T-cell (primary cell): Measurements from ENCODE around the gene YWHAB. TPM values are rescaled to one million over a fixed set of nuclear protein-coding genes. Genes with fewer than 3 reads are reported as not detected.
A peak's percentile ranks its signal among the peaks of the same experiment; 100 is the strongest.

Experiments
- ATAC-seq, 4 experiments: fragments of 200-7000 bp in 3 of 4; fragments of 150-1000 bp in 1 of 4; cut with Tn5 transposase; replicated peaks in 1 of 4; 1 replicate in 3 of 4; 2 replicates in 1 of 4; pipeline ENCODE4 v1.10.0; 2021; ENCODE audit warnings: moderate library complexity in 3 of 4, mild to moderate bottlenecking in 2 of 4, moderate number of reproducible peaks in 1 of 4
- CTCF ChIA-PET, 2 donors: fragments of 300-600 bp; sonication (Branson Sonifier 250); formaldehyde crosslinking; loops; one replicate each; lab custom pipeline; 2022; ENCODE audit warnings: antibody characterized with exemption in 2 of 2; lab: Charles Lee
- POLR2A ChIA-PET, 2 donors: fragments of 300-600 bp; sonication (Branson Sonifier 250); formaldehyde crosslinking; loops; one replicate each; lab custom pipeline; 2022; ENCODE audit warnings: antibody characterized with exemption in 2 of 2; lab: Charles Lee
- DNase-seq, 35 experiments: peaks; one replicate each; pipeline versions ENCODE4 v3.0.0 to v3.0.0-alpha.2; 2013 to 2023
- H3K27ac ChIP-seq: one replicate; pipeline ENCODE4 v1.5.1; 2013; ENCODE audit warnings: low read length
- H3K27me3 ChIP-seq, 2 experiments: replicated peaks in 1 of 2; 1 replicate in 1 of 2; 2 replicates in 1 of 2; pipeline versions ENCODE4 v1.6.1 to v1.7.0; 2013; ENCODE audit warnings: low read length in 1 of 2, mixed read lengths in 1 of 2; ENCODE audit not compliant: control insufficient read depth in 2 of 2, insufficient read depth in 2 of 2; ENCODE audit errors: extremely low read depth in 1 of 2
- H3K36me3 ChIP-seq, 2 donors: 1 replicate in 1 of 2; 2 replicates in 1 of 2; pipeline versions ENCODE4 v1.6.1 to v1.7.0; 2013; ENCODE audit warnings: low read length in 1 of 2; ENCODE audit not compliant: control insufficient read depth in 2 of 2, insufficient read depth in 1 of 2; ENCODE audit errors: extremely low read depth in 1 of 2
- H3K4me1 ChIP-seq, 2 experiments: 1 replicate in 1 of 2; 2 replicates in 1 of 2; pipeline versions ENCODE4 v1.6.1 to v1.7.0; 2013; ENCODE audit warnings: low read length in 2 of 2, mixed read lengths in 1 of 2; ENCODE audit not compliant: insufficient read depth in 2 of 2, control insufficient read depth in 1 of 2; ENCODE audit errors: extremely low read depth in 1 of 2
- H3K4me3 ChIP-seq, 2 donors: 1 replicate in 1 of 2; 2 replicates in 1 of 2; pipeline versions ENCODE4 v1.5.1 to v1.7.0; 2013; ENCODE audit warnings: mild to moderate bottlenecking in 2 of 2, low read length in 1 of 2, moderate library complexity in 1 of 2; ENCODE audit not compliant: control insufficient read depth in 1 of 2; ENCODE audit errors: extremely low read depth in 1 of 2
- H3K9me3 ChIP-seq: 2 replicates; pipeline ENCODE4 v1.7.0; 2013
- H3K27ac Mint-ChIP-seq, 2 donors: one replicate each; pipeline ENCODE4 v1.8.0; 2020 to 2021; ENCODE audit warnings: mild to moderate bottlenecking in 2 of 2, mixed read lengths in 2 of 2
- H3K27me3 Mint-ChIP-seq, 2 donors: one replicate each; pipeline ENCODE4 v1.8.0; 2021 to 2022; ENCODE audit warnings: mixed read lengths in 2 of 2
- H3K36me3 Mint-ChIP-seq: one replicate; pipeline ENCODE4 v1.8.0; 2021; ENCODE audit warnings: mixed read lengths
- H3K4me1 Mint-ChIP-seq, 3 donors: one replicate each; pipeline ENCODE4 v1.8.0; 2020 to 2022; ENCODE audit warnings: mixed read lengths in 3 of 3, mild to moderate bottlenecking in 1 of 3
- H3K4me3 Mint-ChIP-seq, 3 donors: one replicate each; pipeline ENCODE4 v1.8.0; 2020 to 2022; ENCODE audit warnings: mild to moderate bottlenecking in 3 of 3, mixed read lengths in 3 of 3, moderate library complexity in 3 of 3
- H3K9me3 Mint-ChIP-seq, 3 donors: one replicate each; pipeline ENCODE4 v1.8.0; 2020 to 2022; ENCODE audit warnings: mixed read lengths in 3 of 3
- WGBS: methylation state at CpG from one replicate; pipeline ENCODE4 v1.1.5; 2013; ENCODE audit warnings: missing lambda C conversion rate; ENCODE audit not compliant: insufficient coverage; 5-methylcytosine and 5-hydroxymethylcytosine counted together
- total RNA-seq, 35 experiments: library from RNA in 6 of 35; stranded (reverse) in 6 of 35; fragments of 120-200 nt in 1 of 35; gene quantifications; one replicate each; pipeline versions ENCODE4 v1.2.1 to v1.2.4 and lab custom pipeline; 2013 to 2026

The YWHAB gene
- total RNA-seq, 5 donors from 2014 or later (not counting 1 experiment from before 2014, with no cell fraction given) = 198 to 233 (median 205) TPM

DNA sequence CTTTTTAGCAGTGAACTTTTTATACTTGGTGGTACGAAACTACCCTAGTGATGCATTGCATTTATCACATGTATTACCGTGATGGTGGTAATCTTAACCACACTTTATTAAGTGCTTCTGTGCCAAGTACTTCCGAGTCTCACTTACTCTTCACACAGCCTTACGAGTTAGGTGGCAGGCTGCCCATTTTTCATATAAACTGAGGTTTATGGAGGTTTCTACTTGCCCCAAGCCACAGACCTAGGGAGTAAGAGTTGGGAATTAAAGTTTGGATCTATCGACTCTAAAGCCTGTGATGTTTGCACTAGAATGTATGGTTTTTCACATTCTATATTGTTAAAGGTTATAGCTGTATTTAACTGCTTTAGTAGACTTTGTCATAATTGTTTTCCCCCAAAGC lies 18.9 kb downstream of the YWHAB start:
- H3K9me3 ChIP-seq = no peaks in the 10 kb centered on the region
- Mint-ChIP-seq H3K4me1 (peaks cover 29 to 39% (median 38%) of the 10 kb centered on the region in 3 donors), H3K27ac (no peak overlapping the region), H3K27me3 (no peaks in the 10 kb centered on the region), H3K4me3 (no peak overlapping the region), H3K9me3 (no peaks in the 10 kb centered on the region), H3K36me3 (peaks cover 48% of the 10 kb centered on the region)
- H3K27ac ChIP-seq = no peak overlapping the region
- no CpG with 5 or more reads among the region's 5 CpGs for WGBS
- ChIA-PET CTCF (no interaction called here), POLR2A (no interaction called here)
- no peak for ATAC-seq
- H3K36me3 ChIP-seq = peaks cover 7 to 80% of the 10 kb centered on the region in 2 donors
- H3K27me3 ChIP-seq = no peaks in the 10 kb centered on the region
- peaks cover 5 to 13% of the 10 kb centered on the region in 2 experiments for H3K4me1 ChIP-seq
- no peak for DNase-seq
- H3K4me3 ChIP-seq = no peak overlapping the region

DNA sequence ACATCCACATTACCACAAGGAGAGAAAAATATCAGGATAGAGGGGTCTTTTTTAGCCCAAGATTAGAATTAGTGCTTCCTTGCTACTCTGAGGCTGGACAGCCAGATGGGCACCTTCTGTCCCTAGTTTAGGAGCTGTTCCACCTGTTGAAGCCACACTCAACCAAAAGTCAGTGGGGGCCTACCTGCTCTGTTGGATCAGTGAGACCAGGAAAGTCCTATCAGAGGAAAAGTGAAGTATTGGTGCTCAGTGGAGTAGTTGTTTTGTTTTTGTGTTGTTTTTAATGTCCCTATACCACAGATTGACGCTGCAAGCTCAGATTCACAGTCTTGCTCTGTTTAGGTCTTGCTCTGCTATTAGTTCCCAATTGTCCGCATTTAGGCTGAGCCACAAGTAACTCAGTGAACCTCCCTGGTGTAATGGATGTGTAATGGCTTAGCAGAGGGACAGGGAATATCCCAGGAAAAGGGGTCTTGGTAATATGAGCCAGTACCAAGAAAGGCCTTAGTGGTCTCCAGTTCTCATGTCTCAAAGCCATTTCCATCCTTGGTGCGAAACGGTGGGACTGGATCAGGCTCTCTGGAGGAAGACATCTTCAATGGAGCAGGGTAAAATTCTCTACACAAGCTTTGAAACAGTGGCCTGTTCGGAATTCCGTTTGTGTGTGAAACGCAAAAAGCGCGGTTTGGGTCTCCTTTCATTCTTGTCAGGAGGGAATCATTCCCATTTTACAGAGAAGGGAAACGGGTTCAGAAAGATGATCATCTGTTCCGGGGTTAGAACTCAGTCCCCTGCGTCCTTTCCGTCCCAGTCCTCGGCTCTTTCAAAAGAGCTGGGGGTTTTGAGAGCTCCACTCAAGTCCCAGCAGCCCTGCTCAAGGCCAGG lies 23.7 kb downstream of the YWHAB start:
- ChIA-PET CTCF (interaction anchor here (0.6 to 1.7 kb wide), 9 partner anchors 16 to 972 kb away, joined by 3 to 10 read pairs (median 4); partner anchors contain the start of genes TOMM34 (in 1 of the 2) and YWHAB (in 1 of the 2)), POLR2A (interaction anchor here (0.6 to 1.0 kb wide), 6 partner anchors 11 to 226 kb away, joined by 3 to 13 read pairs (median 4); no protein-coding TSS in a partner anchor)
- no peak for ATAC-seq
- no peak for DNase-seq
- Histone ChIP-seq H3K36me3 (peaks cover 0 to 39% of the 10 kb centered on the region in 2 donors), H3K9me3 (no peaks in the 10 kb centered on the region), H3K4me3 (peak overlapping the region; percentile 69 to 81), H3K27ac (no peak overlapping the region), H3K27me3 (no peaks in the 10 kb centered on the region), H3K4me1 (peaks cover 5 to 26% of the 10 kb centered on the region in 2 experiments)
- no peaks in the 10 kb centered on the region for H3K9me3 Mint-ChIP-seq
- H3K36me3 Mint-ChIP-seq = peaks cover 33% of the 10 kb centered on the region
- no peaks in the 10 kb centered on the region for H3K27me3 Mint-ChIP-seq
- peak overlapping the region; percentile 46 to 68 for H3K27ac Mint-ChIP-seq
- H3K4me3 Mint-ChIP-seq = peak overlapping the region; percentile 77 to 87 (median 82)
- H3K4me1 Mint-ChIP-seq = peaks cover 19 to 25% (median 25%) of the 10 kb centered on the region in 3 donors
- WGBS = 49% methylated on average over 10 of the region's 14 CpGs

DNA sequence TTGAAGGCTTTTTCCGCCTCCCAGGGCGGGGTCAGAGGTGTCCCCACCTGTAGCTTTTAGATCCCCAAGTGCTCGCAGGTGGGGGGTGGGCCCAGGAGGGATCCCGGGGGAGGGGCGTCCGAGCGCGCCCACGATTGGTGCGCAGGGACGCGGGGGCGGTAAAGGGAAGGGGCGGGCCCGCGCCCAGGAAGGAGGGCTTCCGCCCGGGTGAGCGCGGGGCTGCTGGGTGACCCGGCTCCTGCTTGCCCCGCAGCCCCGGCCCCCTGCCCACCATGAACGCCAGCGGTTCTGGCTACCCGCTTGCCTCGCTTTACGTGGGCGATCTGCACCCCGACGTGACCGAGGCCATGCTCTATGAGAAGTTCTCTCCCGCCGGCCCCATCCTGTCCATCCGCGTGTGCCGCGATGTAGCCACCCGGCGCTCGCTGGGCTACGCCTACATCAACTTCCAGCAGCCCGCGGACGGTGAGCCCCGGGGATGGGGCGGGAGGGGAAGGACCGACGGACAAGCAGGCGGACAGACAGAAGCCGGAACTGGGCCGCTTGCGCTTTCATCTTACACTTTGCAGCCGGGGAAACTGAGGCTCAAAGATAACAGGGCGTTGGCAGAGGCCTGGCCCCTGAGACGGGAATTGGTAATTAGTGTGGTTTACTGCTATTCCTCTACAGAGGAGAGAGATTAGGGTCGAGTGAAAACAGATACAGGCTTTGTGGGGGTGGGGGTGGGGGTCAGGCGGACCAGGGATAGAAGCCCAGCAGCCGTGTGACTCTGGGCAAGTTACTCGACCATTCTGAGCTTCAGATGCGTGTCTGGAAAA lies 24.6 kb downstream of the YWHAB start, which contains the start of gene PABPC1L:
TSS of gene PABPC1L (plus strand) at position 189 of the 818 bp plus-strand sequence. CDS start at position 273, 84 bp downstream.
- 3% methylated on average over 61 of the region's 61 CpGs for WGBS
- Histone ChIP-seq H3K36me3 (peaks cover 0 to 31% of the 10 kb centered on the region in 2 donors), H3K4me1 (peaks cover 14 to 29% of the 10 kb centered on the region in 2 experiments), H3K4me3 (peak within 1 kb of the TSS; percentile 69 to 81), H3K9me3 (no peaks in the 10 kb centered on the region), H3K27ac (no peak within 1 kb of the TSS), H3K27me3 (no peaks in the 10 kb centered on the region)
- ChIA-PET POLR2A (interaction anchor here (0.6 to 1.0 kb wide), 5 partner anchors 20 to 227 kb away, joined by 3 to 13 read pairs (median 5); no protein-coding TSS in a partner anchor), CTCF (interaction anchor here (0.6 to 1.7 kb wide), 9 partner anchors 17 to 972 kb away, joined by 3 to 10 read pairs (median 4); partner anchors contain the start of genes TOMM34 (in 1 of the 2) and YWHAB (in 1 of the 2))
- Mint-ChIP-seq H3K27me3 (no peaks in the 10 kb centered on the region), H3K27ac (peak within 1 kb of the TSS; percentile 55 to 68), H3K36me3 (peaks cover 32% of the 10 kb centered on the region), H3K9me3 (no peaks in the 10 kb centered on the region), H3K4me1 (peaks cover 27 to 34% (median 33%) of the 10 kb centered on the region in 3 donors), H3K4me3 (peak within 1 kb of the TSS; percentile 77 to 87 (median 82))
- peak; percentile 56 to 84 (median 71) for DNase-seq
- peak; percentile 96 to 98 (median 98) for ATAC-seq

DNA sequence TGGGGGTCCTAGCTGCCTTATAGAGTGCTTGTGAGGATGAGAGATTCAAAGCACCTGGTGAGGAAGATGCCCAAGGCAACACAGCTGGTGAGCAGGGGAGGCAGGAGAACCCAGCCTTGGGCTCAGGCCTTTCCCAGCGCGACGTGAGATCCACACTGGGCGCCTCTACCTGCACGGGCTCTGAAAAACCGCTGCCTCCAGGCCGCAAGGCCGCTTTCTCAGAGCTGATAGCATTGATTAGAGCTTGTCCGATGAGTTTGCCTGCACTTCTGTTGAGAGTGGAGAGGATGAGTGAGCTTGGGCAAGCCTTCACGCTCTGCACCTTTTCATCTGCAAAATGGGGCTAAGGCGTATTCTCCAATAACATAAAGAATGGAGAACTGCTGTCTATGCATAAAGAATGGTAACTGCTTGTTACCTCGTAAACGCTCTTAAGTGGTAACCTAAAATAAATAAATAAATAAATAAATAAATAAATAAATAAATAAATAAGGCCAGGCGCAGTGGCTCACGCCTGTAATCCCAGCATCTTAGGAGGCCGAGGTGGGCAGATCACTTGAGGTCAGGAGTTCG lies 25.3 kb downstream of the YWHAB start:
- Mint-ChIP-seq H3K9me3 (no peaks in the 10 kb centered on the region), H3K27me3 (no peaks in the 10 kb centered on the region), H3K27ac (peak overlapping the region in 1 of 2 donors; percentile 66), H3K4me1 (peaks cover 30 to 35% (median 35%) of the 10 kb centered on the region in 3 donors), H3K36me3 (peaks cover 28% of the 10 kb centered on the region), H3K4me3 (peak overlapping the region; percentile 77 to 87 (median 82))
- ChIA-PET CTCF (interaction anchor here in 1 of 2 donors (1.7 kb wide), 1 partner anchor 23 kb away, joined by 10 read pairs; no protein-coding TSS in a partner anchor), POLR2A (no interaction called here)
- Histone ChIP-seq H3K9me3 (no peaks in the 10 kb centered on the region), H3K4me1 (peaks cover 15 to 31% of the 10 kb centered on the region in 2 experiments), H3K27me3 (no peaks in the 10 kb centered on the region), H3K4me3 (peak overlapping the region; percentile 69 to 81), H3K27ac (no peak overlapping the region), H3K36me3 (peaks cover 0 to 24% of the 10 kb centered on the region in 2 donors)
- DNase-seq (no peak), ATAC-seq (no peak)
- WGBS = 97% methylated on average over 6 of the region's 17 CpGs

DNA sequence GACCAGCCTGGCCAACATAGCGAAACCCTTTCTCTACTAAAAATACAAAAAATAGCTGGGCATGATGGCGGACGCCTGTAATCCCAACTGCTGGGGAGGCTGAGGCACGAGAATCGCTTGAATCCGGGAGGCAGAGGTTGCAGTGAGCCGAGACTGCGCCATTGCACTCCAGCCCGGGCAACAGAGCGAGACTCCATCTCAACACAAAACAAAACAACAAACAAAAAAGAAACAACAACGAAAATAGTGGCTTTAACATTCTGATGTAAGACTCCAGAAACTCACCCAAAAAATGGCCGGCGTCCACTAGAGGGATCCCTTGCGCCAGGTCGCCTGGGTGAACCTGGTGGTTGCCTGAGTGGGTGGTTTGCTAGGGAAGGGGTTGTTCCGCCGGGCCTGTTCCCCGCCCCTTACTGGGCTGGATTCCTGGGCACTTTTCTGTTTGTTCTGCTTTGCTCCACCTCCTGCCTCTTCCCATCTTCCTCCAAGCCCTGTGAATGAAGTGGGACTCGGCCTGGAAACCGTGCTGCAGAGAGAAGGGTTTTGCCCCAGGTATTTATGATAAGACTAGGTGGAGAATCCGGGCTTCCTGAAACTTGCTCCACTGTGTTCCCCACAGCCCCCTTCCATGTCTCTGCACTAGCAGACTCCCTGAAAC lies 25.9 kb downstream of the YWHAB start:
- Histone ChIP-seq H3K4me1 (peaks cover 15 to 31% of the 10 kb centered on the region in 2 experiments), H3K27ac (no peak overlapping the region), H3K36me3 (peaks cover 0 to 20% of the 10 kb centered on the region in 2 donors), H3K9me3 (no peaks in the 10 kb centered on the region), H3K4me3 (no peak overlapping the region), H3K27me3 (no peaks in the 10 kb centered on the region)
- ChIA-PET POLR2A (no interaction called here), CTCF (no interaction called here)
- Mint-ChIP-seq H3K36me3 (peaks cover 23% of the 10 kb centered on the region), H3K27ac (peak overlapping the region in 1 of 2 donors; percentile 43), H3K27me3 (no peaks in the 10 kb centered on the region), H3K9me3 (no peaks in the 10 kb centered on the region), H3K4me1 (peaks cover 30 to 35% (median 35%) of the 10 kb centered on the region in 3 donors), H3K4me3 (peak overlapping the region; percentile 10 to 82 (median 59))
- DNase-seq (peak in 27 of 35 experiments; percentile 4 to 59 (median 25)), ATAC-seq (no peak)
- WGBS = 90% methylated on average over 4 of the region's 21 CpGs
